NCI-H226 (cell line): ENCODE data around the gene AIFM3.
"Not testable (repeated sequence)": the region's sequence is repeated elsewhere in the genome, so short reads cannot be mapped to it uniquely, and the experiment has no call there.

Source experiments
- DNase-seq: peaks from one replicate; pipeline ENCODE4 v3.0.0-alpha.2; 2015

Gene AIFM3

DNA sequence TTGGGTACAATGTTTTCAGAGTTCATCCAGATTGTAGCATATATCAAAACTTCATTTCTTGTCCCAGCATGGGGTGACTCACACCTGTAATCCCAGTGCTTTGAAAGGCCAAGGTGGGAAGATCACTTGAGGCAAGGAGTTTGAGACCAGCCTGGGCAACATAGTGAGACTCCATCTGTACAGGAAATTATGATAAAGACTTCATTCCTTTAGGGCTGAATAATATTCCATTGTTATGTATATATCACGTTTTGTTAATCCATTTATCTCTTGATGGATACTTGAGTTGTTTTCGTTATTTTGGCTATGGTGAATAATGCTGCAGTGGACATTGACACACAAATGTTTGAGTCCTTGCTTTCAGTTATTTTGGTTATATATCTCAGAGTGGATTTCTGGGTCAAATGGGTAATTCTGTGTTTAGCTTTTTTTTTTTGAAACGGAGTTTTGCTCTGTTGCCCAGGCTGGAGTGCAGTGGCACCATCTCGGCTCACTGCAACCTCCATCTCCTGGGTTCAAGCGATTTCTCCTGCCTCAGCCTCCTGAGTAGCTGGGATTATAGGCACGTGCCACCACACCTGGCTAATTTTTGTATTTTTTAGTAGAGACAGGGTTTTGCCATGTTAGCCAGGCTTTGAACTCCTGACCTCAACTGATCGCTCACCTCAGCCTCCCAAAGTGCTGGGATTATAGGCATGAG, 24.7 kb upstream of the AIFM3 start:
- DNase-seq = not testable (repeated sequence)

DNA sequence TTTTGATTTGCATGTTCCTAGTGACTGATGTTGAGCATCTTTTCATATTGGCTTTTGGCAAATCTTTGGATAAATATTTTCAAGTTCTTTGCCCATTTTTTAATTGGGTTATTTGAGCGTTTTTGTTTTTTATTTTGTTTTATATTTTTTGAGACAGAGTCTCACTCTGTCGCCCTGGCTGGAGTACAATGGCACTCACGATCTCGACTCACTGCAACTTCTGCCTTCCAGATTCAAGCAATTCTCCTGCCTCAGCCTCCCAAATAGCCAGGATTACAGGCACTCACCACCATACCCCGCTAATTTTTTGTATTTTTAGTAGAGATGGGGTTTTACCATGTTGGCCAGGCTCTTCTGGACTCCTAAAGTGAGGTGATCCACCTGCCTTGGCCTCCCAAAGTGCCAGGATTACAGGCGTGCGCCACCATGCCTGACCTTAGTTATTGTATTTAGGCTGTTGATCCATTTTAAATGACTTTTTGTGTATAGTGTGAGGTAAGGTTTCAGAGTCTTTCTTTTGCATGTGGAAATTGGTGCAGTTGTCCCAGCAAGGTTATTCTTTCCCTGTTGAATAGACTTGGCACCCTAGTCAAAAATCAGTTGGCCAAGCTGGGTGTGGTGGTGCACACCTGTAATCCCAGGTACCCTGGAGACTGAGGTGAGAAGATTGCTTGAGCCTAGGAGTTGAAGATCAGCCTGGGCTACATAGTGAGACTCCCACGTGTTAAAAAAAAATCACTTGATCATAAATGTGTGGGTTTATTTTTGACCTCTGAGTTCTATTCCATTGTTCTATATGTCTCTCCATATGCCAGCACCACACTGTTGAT, 23.7 kb upstream of the AIFM3 start:
- no peak for DNase-seq

DNA sequence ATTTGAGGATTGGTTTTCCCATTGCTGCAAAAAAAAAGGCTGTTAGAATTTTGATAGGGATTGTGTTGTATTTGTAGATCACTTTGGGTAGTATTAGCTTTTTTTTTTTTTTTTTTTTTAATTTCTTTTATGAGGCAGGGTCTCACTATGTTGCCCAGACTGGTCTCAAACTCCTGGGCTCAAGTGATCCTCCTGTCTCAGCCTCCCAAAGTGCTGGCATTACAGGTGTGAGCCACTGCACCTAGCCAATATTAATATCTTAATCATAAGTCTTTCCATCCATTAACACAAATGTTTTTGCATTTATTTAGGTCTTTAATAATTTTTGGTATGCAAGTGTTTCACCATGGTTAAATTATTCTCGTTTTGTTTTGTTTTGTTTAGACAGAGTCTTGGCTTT, 23.0 kb upstream of the AIFM3 start:
- no peak for DNase-seq

DNA sequence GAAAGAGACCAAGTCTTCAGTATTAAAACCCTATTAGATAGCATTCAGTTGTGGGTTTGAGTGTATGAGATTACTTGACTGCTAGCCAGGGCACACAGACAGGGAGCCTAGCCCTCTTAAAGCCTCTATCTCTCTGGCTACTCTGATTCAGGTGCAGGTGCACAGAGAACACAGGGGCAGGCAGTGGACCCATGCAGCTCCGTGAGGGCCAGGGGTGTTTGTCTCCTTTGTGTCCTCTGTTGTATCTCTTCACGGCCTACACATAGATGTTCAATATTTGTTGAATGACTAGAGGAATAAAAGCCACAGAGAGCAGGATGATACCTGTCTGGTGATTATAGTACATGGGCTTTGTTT, 21.5 kb upstream of the AIFM3 start:
- DNase-seq = no peak

DNA sequence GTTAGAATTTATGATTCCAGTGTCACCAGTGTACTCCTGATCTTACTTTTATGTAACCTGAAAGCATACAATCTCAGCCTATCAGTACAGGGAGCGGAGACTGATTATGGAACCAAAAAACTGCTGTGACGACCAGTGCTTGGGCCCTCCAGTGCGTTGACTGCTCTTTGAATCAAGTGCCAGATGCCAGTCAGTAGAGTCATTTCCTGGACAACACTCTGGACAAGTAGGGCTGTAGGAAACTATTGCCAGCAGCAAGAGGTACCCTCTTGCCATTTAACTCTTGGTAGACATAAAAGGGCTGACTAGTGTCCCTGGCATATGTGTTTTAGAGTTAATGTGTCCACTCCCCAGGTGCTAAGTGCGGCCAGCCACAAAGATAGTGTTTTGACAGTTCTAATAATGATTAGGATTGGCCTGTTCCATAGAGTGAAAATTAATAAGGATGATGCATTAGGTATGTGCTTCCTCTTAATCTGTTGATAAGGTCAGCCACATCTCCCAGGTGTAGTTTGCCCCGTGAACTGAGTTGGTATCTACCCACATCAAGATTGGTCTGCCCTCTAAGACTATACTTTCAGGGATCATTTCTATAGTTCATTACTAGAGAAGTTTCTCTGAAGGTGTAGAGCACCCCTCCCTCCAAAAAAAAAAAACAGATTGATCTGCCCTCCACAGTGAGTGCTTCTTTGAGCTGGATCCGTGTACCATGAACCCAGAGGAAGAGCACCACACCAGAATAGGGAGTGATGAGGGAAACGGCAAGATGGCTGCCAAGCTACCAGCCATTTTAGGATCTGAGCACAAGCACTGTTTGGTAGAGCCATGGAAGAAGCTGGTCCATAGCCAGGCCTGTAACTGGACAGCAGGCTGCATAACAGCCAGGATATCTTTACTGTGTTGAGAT, 20.7 kb upstream of the AIFM3 start:
- no peak for DNase-seq

GRCh38 chr22:20946991-20947390, 20.1 kb upstream of the AIFM3 start:
- no peak for DNase-seq

DNA sequence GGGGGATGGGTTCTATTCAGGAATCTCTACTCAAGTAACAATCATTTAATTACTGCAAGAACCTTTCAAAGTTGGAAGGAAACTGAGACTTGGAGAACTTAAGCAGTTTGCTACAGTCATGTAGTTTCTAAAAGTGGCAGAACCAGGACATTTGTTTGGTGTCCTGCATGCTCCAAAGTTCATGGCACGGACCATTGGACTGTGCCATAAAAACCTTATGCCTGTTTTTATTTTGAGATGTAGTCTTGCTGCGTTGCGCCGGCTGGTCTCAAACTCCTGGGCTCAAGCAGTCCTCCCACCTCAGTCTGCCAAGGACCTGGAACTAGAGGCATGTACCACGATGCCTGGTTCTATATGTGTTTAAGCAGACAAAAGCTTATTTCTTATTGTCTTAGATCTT, 18.6 kb upstream of the AIFM3 start:
- DNase-seq = no peak

- no peak for DNase-seq
Measured at GRCh38 chr22:20948989-20949388, 18.1 kb upstream of the AIFM3 start.

GRCh38 chr22:20949698-20950183, 17.3 kb upstream of the AIFM3 start:
- no peak for DNase-seq

DNA sequence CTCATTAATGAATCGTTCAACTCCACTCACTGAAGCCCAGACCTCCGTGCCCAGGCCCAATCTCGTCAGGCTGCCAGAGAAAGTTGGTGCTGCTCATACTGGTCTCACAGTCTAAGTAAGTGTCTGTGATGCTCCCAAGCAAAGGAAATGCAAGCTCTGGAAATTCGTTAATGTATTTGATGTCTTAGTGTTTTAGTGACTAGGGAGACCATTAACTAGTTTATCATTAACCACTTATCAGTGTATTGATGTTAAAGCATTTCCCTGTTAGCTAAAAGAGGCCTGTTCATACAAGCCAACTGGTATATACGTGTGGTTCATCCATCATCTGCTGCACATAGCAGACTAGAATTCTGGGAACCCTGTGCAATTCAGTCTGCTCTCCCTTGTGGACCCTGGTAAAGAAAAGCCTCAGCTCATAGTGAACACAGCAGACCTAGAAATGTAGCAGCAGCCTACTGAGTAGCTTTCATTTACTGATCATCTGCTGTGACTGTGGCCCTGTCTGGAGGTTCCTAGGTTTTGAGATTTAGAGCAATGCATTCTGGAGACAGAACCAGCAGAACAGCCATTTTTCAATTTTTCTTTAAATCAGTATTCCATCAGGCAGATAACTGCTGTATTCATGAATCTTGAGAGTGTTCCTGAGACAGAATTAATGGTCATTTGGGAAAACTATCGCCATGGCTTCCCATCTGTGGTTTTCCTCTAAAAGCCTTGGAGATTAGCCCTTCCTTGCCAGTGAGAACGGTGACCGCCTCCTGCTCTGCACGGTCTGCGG, 15.7 kb upstream of the AIFM3 start:
- DNase-seq = no peak

DNA sequence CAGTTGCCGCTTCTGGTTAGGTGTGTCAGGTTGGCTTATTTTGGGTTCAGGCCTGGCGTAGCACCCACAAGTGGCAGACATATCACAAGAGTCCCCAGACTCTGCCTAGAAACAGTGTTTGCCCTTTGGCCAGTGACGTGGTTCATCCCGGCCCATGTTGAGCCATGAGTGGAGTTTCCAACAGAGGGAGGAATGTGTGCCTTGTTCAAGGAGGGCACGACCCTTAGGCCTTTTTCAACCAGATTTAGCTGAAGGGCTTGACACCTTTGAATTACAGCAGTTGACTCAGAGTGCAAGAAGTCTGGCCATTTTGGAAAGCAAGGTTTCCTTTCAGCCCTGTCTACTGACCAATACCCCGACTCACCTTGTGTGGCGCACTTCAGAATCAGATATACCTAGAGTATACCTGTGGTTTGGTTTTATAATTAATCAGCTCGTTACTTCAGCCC, 15.1 kb upstream of the AIFM3 start:
- no peak for DNase-seq

GRCh38 chr22:20952544-20953341, 14.3 kb upstream of the AIFM3 start:
- no peak for DNase-seq

DNA sequence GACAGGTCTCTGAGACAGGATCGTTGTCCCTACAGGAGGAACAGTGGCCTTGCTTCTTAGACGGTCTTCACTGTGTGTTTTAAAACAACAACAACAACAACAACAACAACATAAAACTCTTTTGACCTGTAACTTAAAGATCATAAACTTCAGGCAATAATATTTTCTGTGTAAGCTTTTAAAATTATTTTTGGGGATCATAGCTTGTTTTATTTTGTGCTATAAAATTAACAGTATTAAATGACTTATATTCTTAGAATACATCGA, 13.8 kb upstream of the AIFM3 start:
- no peak for DNase-seq

DNA sequence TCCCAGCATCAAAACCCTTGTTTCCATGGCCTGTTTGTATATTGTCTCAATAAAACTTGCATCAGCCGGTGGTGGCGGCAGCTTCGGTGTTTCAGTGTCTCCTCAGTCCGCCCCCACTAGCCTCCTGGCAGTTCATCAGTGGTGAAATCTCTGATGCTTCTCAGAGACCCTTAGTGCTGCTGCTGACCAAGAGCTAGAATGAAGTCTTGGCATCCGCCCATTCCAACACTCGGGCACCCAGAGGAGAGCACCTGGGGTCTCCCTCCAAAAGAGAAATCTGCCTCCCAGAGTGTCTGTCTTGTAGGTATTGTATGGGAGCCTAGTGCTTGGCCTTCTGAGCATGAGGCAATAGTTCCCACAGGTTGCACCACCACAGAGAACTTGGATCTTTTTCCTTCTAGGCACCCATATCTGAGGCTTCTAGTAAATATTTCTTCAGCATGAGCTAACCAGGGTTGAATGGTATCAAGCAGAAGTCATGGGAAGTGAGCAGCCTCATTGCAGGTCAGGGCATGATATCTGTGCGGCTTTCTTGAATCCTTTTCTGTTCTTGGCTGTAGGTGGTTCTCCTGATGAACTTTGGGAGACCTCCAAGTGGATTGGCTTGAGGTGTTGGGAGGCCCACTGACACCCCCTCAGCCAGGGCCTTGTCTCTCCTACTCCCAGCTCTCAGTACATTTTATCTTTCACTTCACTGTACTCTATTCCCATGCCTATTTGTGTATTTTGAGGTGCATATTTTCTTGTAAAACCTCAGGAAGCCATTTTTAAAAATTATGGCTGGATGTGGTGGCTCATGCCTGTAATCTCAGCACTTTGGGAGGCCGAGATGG, 13.2 kb upstream of the AIFM3 start:
- DNase-seq = no peak

GRCh38 chr22:20955548-20955947, 11.5 kb upstream of the AIFM3 start:
- DNase-seq = no peak

DNA sequence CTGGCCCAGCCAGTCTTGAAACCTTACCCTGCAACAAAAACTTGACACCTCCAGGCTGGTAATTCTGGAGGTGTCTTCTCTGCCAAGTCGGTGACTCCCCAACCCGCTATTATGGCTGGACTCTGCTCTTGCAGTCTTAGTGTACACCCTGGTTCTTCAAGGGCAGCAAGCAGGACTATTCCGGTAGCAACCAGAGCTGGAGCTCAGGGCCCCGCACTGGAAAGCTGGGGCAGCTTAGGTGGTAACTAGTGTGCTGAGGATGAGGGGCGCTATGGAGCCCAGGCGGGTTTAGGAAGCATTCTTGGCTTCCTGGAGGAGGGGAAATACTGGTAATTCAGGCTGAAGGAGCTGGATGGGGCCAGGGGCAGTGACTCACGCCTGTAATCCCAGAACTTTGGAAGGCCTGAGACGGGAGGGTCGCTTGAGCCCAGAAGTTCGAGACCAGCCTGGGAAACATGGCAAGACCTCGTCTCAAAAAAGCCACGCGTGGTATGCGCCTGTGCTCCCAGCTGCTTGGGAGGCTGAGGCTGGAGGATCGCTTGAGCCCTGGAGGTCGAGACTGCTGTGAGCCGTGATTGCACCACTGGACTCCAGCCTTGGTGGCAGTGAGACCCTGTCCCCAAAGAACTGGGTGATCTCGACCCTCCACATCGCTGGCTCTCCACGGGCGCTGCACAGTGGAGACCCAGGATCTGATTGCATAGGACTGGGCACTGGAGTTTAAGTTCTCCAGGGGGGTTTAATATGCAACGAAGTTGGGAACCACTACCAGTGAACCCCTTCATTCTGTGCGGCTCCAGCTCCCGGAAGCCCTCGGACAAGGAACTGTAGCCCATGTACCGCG, 10.6 kb upstream of the AIFM3 start:
- no peak for DNase-seq

DNA sequence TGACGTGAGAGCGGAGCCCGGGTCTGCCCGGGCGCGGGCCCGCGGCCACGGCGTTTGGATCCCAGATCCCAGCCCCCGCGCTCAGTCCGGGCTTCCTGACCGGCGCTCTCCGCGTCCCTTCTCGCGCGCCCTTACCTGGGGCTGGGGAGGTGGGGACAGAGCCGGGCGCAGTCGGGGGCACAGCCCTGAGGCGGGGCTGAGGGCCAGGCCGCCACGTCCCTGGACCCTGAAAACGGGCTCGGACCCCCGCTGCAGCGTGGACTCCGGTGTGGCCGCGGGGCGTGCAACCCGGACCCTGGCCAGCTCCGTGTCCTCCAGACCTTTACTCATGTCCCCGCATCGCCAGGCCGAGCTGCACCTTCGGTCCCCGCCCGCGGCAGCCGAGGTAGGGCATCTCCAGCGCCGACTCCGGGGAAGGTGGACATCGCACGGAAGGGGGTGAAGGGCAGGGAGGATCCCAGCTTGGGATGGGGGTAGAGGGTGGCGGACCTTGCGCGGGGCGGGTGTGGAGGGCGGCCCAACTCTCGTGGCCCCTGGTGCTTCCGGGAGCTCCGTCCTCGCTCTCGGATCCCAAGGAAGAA, 9.9 kb upstream of the AIFM3 start:
- no peak for DNase-seq

GRCh38 chr22:20957683-20958431, 9.2 kb upstream of the AIFM3 start:
- no peak for DNase-seq
